Measurements from ENCODE around the gene MBP. TPM values are rescaled to one million over a fixed set of nuclear protein-coding genes. Genes with fewer than 3 reads are reported as not detected.

The MBP gene
- total RNA-seq, 4 donors from 2014 or later = 40.9 to 67.7 (median 51.8) TPM

DNA sequence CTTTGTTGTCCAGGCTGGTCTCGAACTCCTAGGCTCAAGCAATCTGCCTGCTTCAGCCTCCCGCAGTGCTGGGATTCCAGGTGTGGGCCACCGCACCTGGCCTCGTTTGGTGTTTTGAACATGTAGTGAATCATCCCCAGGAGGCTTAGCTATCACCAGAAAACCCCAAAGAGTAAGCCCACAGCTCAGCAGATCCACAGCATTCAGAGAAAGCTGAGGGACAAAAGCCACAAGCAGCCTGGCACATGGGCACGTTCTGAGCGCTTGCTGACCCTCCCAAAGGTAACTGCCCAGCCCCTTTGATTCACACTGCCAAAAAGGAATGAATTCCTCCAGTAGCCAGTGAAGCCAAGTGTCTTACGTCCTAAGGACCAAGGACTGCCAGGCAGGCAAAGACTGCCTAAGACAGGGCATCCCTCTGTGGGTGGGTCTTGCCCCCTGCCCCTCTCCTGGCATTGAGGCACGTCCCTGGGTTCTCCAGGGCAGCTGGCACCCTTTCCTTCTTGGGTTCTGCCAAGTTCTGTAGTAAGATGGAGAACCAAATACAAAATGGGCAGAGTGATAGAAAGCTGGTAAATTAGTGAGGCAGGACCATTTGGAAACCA is 31.7 kb downstream of the MBP start:
- TF ChIP-seq, protein P1, sequence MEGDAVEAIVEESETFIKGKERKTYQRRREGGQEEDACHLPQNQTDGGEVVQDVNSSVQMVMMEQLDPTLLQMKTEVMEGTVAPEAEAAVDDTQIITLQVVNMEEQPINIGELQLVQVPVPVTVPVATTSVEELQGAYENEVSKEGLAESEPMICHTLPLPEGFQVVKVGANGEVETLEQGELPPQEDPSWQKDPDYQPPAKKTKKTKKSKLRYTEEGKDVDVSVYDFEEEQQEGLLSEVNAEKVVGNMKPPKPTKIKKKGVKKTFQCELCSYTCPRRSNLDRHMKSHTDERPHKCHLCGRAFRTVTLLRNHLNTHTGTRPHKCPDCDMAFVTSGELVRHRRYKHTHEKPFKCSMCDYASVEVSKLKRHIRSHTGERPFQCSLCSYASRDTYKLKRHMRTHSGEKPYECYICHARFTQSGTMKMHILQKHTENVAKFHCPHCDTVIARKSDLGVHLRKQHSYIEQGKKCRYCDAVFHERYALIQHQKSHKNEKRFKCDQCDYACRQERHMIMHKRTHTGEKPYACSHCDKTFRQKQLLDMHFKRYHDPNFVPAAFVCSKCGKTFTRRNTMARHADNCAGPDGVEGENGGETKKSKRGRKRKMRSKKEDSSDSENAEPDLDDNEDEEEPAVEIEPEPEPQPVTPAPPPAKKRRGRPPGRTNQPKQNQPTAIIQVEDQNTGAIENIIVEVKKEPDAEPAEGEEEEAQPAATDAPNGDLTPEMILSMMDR (IDR thresholded peaks at IDR 0.05) = no peak
- no peak for TF ChIP-seq POLR2A (IDR thresholded peaks at IDR 0.05)
- Histone ChIP-seq H3K4me3 (no peak overlapping the region), H3K36me3 (peaks cover 0 to 23% (median 0%) of the 10 kb centered on the region in 3 donors), H3K27ac (peak overlapping the region; percentile 69 to 87 (median 79)), H3K9me3 (no peaks in the 10 kb centered on the region), H3K4me1 (peaks cover 0 to 72% (median 38%) of the 10 kb centered on the region in 4 donors), H3K27me3 (no peaks in the 10 kb centered on the region)
- DNase-seq = no peak

- H3K27me3 ChIP-seq = no peaks in the 10 kb centered on the region
- H3K4me3 ChIP-seq = no peak overlapping the region
- TF ChIP-seq, protein P1 (IDR thresholded peaks at IDR 0.05) = no peak
- no peak for TF ChIP-seq POLR2A (IDR thresholded peaks at IDR 0.05)
- DNase-seq = peak in 2 of 3 donors; percentile 74 to 77
- H3K36me3 ChIP-seq = peaks cover 0 to 27% (median 0%) of the 10 kb centered on the region in 3 donors
- H3K4me1 ChIP-seq = peaks cover 0 to 74% (median 38%) of the 10 kb centered on the region in 4 donors
- H3K27ac ChIP-seq = peak overlapping the region in 3 of 4 donors; percentile 9 to 74 (median 15)
- no peaks in the 10 kb centered on the region for H3K9me3 ChIP-seq
Observed at GRCh38 chr18:77099485-77100370, 32.9 kb downstream of the MBP start.

GRCh38 chr18:77098538-77099174 is 33.9 kb downstream of the MBP start:
- peak overlapping the region in 2 of 4 donors; percentile 19 to 20 for H3K27ac ChIP-seq
- H3K36me3 ChIP-seq = peaks cover 0 to 21% (median 0%) of the 10 kb centered on the region in 3 donors
- no peaks in the 10 kb centered on the region for H3K27me3 ChIP-seq
- TF ChIP-seq, protein P1 (IDR thresholded peaks at IDR 0.05) = no peak
- no peak for TF ChIP-seq POLR2A (IDR thresholded peaks at IDR 0.05)
- DNase-seq = no peak
- H3K4me1 ChIP-seq = peaks cover 0 to 65% (median 38%) of the 10 kb centered on the region in 4 donors
- H3K4me3 ChIP-seq = no peak overlapping the region
- no peaks in the 10 kb centered on the region for H3K9me3 ChIP-seq

DNA sequence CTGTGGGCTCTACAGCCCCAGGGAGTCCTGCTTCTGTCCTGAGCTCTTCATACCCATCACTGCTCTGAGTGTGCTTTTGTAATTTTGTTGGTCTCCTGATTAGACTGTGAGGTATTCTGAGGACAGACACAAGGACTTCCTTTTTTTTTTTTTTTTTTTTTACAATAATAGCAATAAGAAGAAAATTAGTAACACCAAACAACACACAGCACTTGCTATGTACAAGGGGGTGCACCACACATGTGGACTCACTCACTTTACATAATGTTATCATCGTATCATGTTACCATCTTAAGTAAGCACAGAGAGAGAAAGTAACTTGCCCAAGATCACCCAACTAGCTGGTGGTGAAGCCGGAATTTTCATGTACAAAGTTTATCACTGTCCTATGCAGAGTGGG is 34.6 kb downstream of the MBP start:
- H3K27me3 ChIP-seq = no peaks in the 10 kb centered on the region
- TF ChIP-seq, protein P1 (IDR thresholded peaks at IDR 0.05) = no peak
- no peak for TF ChIP-seq POLR2A (IDR thresholded peaks at IDR 0.05)
- H3K4me3 ChIP-seq = no peak overlapping the region
- DNase-seq = no peak
- no peaks in the 10 kb centered on the region for H3K9me3 ChIP-seq
- H3K4me1 ChIP-seq = peaks cover 0 to 59% (median 37%) of the 10 kb centered on the region in 4 donors
- peaks cover 0 to 20% (median 0%) of the 10 kb centered on the region in 3 donors for H3K36me3 ChIP-seq
- peak overlapping the region in 1 of 4 donors; percentile 20 for H3K27ac ChIP-seq
